Activated naive CD4-positive, alpha-beta T cell treated with anti-CD3 and anti-CD28 coated beads, Interleukin-2, amount 50 U/mL, for 24 hours (primary cell): Measurements from ENCODE around the gene LMAN1.

Source experiments
- H3K27ac Mint-ChIP-seq: one replicate; pipeline ENCODE4 v1.8.0; 2021; ENCODE audit warnings: mild to moderate bottlenecking, mixed read lengths
- H3K27me3 Mint-ChIP-seq: one replicate; pipeline ENCODE4 v1.8.0; 2021; ENCODE audit warnings: mixed read lengths
- H3K36me3 Mint-ChIP-seq: one replicate; pipeline ENCODE4 v1.8.0; 2021; ENCODE audit warnings: mixed read lengths
- H3K4me1 Mint-ChIP-seq: one replicate; pipeline ENCODE4 v1.8.0; 2021; ENCODE audit warnings: mixed read lengths
- H3K4me3 Mint-ChIP-seq: one replicate; pipeline ENCODE4 v1.8.0; 2021; ENCODE audit warnings: mild to moderate bottlenecking, mixed read lengths
- H3K9me3 Mint-ChIP-seq: one replicate; pipeline ENCODE4 v1.8.0; 2021; ENCODE audit warnings: mixed read lengths

The LMAN1 gene

DNA sequence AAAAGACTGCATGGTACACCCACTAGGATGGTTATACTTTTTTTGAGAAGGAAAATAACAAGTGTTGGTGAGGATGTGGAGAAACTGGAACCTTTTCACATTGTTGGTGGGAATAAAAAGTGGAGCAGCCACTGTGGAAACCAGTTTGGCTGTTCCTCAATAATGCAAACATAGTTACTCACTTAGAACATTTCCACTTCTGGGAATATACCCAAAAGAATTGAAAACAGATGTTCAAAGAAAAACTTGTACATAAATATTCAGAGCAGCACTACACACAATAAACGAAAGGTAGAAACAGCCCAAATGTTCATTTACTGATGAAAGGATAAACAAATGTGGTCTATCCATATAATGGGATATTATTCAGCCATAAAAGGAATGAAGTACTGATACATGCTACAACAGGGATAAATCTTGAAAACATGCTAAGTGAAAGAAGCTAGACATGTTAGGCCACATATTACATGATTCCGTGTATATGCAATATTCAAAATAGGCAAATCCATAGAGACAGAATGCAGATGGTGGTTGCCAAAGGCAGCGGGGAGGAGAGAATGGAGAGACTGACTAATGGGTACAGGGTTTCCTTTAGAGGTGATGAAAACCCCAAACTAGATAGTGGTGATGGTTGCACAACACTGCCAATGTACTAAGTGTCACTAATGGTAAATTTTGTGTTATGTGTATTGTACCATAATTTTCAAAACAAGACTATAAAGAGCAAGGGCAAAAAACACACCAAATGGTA, 20.9 kb upstream of the LMAN1 start:
- no peaks in the 10 kb centered on the region for H3K36me3 Mint-ChIP-seq
- no peak overlapping the region for H3K4me3 Mint-ChIP-seq
- H3K4me1 Mint-ChIP-seq = peaks cover 5% of the 10 kb centered on the region
- H3K27ac Mint-ChIP-seq = no peak overlapping the region
- no peaks in the 10 kb centered on the region for H3K9me3 Mint-ChIP-seq
- peaks cover 8% of the 10 kb centered on the region for H3K27me3 Mint-ChIP-seq

DNA sequence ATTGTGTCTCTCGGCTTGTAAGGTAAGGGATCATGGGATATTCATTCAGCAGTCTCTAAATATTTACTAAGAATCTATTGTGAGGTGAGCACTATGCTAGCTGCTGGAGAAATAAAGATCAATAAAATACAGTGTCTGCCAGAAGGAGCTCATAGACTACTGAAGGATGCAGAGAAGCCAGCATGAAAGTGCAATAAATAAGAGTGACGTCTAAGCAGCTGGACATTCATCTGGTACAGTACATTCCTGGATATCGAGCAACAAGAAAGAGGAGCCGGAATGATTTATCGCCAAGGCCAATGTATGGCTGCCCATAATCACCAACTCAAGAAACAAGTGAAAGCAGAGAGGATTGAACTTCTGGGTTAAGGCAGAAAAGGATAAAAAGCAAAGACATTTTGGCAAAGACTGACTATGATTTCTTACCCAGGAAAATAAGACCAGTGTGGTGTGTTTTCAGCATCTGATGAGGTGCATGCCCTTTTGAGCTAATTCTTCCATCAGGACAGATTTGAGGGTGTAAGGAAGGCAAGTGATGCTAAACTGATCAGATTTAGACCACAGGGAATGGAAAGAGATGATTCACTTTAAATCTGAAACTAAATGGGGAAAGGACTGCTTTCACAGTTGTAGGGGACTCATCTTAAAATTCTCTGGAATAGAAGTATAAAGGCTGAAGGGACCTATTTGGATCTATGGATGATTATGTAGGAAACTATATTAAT, 18.7 kb upstream of the LMAN1 start:
- Mint-ChIP-seq H3K27me3 (peaks cover 9% of the 10 kb centered on the region), H3K27ac (no peak overlapping the region), H3K4me3 (no peak overlapping the region), H3K9me3 (no peaks in the 10 kb centered on the region), H3K36me3 (no peaks in the 10 kb centered on the region), H3K4me1 (peaks cover 5% of the 10 kb centered on the region)

DNA sequence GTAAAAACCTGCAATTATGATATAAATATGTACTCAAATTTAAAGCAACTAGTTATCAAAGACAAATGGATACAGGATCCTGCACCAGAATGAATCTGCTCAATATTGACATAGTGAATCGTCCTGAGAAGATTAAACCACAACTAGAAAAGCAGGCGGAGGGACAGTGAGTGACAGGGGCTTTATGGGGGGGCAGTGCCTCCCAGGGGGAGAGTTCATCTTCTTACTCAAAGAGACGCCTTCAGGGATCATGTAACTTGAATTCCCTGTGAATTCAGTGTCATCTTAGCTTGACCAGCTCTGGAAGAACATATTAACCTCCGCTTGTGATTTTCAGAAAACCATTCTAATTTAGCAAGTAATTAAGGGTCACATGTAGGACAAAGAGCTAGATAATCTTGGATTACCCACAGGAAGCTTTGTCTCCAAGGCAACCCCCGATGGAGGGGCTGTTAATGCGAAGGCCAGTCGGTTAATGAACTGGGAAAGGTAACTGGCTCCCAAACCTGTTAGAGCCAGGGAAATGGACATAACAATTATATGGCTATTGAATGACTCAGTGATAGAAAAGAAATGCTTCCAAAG, 17.4 kb upstream of the LMAN1 start:
- Mint-ChIP-seq H3K27ac (no peak overlapping the region), H3K36me3 (no peaks in the 10 kb centered on the region), H3K4me1 (peaks cover 5% of the 10 kb centered on the region), H3K4me3 (no peak overlapping the region), H3K27me3 (peaks cover 15% of the 10 kb centered on the region), H3K9me3 (no peaks in the 10 kb centered on the region)

DNA sequence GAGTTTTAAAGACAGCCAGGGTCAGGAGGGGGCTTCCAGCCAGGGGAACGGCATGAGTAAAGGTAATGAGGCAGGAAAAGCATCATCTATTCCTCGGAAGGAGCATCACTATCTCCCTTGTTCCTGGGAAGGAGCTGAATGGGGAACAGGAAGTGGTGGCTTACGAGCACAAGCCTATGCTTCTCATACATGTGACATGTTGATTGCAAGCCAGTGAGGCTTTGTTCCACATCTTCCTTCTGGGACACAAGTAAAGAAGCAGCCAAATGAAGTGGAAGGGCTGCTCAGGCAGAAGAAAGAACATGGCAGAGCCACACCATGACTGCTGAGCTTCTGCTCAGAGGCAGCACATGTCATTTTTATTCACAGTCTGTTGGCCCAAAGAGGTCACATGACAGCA, 15.1 kb upstream of the LMAN1 start:
- H3K4me1 Mint-ChIP-seq = peaks cover 5% of the 10 kb centered on the region
- no peaks in the 10 kb centered on the region for H3K36me3 Mint-ChIP-seq
- no peak overlapping the region for H3K27ac Mint-ChIP-seq
- H3K27me3 Mint-ChIP-seq = peaks cover 15% of the 10 kb centered on the region
- no peaks in the 10 kb centered on the region for H3K9me3 Mint-ChIP-seq
- H3K4me3 Mint-ChIP-seq = no peak overlapping the region

DNA sequence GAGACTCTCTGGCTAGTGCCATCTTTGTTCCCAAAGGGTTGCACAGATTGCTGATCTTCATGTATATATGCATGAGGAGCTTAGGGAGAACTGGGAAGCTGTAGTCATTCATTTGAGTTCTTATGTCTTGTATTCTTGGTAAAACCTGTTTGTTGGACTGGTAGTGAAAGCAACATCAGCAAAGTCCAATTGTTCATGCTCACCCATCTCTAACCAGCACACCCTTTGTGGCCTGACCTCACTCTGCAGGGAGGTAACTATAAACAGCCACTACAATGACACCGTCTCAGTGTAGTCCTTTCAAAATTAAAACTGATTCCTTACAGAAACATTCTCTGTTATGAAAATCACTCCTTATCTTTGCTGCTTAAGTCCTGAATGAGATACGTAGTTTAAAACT, 13.9 kb upstream of the LMAN1 start:
- peaks cover 15% of the 10 kb centered on the region for H3K27me3 Mint-ChIP-seq
- H3K36me3 Mint-ChIP-seq = no peaks in the 10 kb centered on the region
- H3K4me1 Mint-ChIP-seq = peaks cover 5% of the 10 kb centered on the region
- H3K27ac Mint-ChIP-seq = no peak overlapping the region
- H3K9me3 Mint-ChIP-seq = no peaks in the 10 kb centered on the region
- H3K4me3 Mint-ChIP-seq = no peak overlapping the region

DNA sequence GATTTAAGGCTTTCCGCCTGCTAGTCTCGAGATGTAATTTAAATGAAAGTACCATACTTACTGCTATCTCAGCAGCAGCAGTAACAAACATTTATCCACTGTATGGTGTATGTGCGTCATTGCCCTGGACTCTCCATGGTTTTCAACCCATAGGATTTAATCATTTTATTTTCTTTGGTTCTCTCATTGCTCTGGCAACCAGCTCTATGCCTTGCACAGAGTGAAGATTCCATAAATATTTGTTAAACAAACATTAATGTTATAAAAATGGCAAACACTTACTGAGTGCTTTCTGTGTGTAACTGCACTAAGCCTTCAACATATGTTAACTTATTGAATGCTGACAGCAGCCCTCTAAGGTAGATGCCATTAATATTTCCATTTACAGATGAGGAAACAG, 1.3 kb upstream of the LMAN1 start:
- H3K9me3 Mint-ChIP-seq = no peaks in the 10 kb centered on the region
- H3K27me3 Mint-ChIP-seq = no peaks in the 10 kb centered on the region
- peak overlapping the region; percentile 79 for H3K4me3 Mint-ChIP-seq
- peaks cover 37% of the 10 kb centered on the region for H3K4me1 Mint-ChIP-seq
- no peak overlapping the region for H3K27ac Mint-ChIP-seq
- peaks cover 1% of the 10 kb centered on the region for H3K36me3 Mint-ChIP-seq

DNA sequence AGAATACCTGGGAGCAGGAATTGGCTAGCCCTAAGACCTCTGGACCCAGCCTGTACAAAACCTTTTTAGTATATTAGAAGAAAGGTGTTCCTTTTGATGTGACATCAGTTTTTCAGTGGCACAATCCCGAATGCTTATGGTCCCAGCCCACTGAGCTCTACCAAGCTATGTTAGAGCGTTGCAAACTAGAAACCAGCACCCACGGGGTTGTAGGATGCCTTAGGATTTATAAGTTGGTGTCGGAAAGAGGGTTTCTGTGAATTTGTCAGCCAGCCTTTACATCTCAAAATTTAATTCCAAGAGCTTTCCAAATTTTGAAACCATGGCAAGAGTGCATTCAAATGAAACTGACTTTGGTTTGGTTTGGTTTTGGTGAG, 499 bp upstream of the LMAN1 start:
- Mint-ChIP-seq H3K4me1 (peaks cover 40% of the 10 kb centered on the region), H3K27me3 (no peaks in the 10 kb centered on the region), H3K9me3 (no peaks in the 10 kb centered on the region), H3K27ac (no peak overlapping the region), H3K36me3 (peaks cover 3% of the 10 kb centered on the region), H3K4me3 (peak overlapping the region; percentile 79)

DNA sequence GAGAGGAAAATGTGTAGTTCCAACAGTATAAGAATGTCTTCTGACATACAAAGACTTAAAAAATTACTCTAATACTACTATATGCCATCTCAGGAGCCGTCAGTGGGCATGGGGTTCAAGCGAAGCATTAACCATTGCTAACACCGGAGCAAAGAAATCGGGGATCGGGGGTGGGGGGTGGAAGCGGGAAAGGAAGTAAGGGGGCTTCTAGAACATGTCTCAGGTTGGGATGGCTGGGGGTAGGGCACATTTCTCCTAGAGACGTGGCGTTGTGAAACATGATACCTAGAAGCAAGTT, 702 bp downstream of the LMAN1 start:
- Mint-ChIP-seq H3K9me3 (no peaks in the 10 kb centered on the region), H3K4me1 (peaks cover 41% of the 10 kb centered on the region), H3K4me3 (peak overlapping the region; percentile 94), H3K27ac (peak overlapping the region; percentile 98), H3K27me3 (no peaks in the 10 kb centered on the region), H3K36me3 (peaks cover 5% of the 10 kb centered on the region)

DNA sequence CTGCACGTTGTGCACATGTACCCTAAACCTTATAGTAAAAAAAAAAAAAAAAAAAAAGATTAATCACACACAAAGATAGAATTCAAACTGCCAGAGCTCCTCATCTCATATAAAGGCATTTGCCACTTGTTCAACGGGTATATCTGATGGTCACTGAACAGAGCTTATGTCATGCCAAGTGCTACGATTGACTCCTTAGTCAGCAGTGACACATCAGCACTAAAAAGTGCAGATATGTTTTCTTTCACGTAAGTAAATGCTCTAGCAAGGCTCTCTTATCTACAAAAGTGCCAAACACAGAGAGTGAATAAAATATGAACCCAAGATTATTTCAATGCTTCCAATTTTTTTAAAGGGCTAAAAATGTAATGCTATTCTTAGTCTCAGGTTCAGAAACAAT, 1.1 kb downstream of the LMAN1 start:
- Mint-ChIP-seq H3K4me1 (peaks cover 46% of the 10 kb centered on the region), H3K4me3 (peak overlapping the region; percentile 94), H3K9me3 (no peaks in the 10 kb centered on the region), H3K36me3 (peaks cover 9% of the 10 kb centered on the region), H3K27ac (peak overlapping the region; percentile 98), H3K27me3 (no peaks in the 10 kb centered on the region)

DNA sequence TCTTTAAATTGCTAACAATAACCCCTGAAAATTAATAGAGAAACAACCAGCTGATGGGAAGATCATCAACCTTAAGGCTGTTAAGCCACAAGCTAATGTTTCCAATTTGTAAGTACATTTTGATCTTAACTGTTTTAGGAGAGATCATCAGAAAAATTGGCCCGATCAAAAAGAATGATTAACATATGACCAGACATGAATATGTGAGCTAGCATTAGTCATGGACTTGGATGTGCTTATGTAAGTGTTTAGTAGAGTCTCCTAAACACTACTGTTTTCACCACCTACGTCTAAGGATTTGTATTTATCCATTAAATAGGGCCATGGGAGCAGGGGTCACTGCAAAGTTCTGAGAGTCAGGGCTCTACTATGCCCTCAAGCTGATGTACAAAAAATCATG, 4.3 kb downstream of the LMAN1 start:
- H3K27me3 Mint-ChIP-seq = no peaks in the 10 kb centered on the region
- H3K4me3 Mint-ChIP-seq = no peak overlapping the region
- no peaks in the 10 kb centered on the region for H3K9me3 Mint-ChIP-seq
- H3K36me3 Mint-ChIP-seq = peaks cover 25% of the 10 kb centered on the region
- H3K4me1 Mint-ChIP-seq = peaks cover 48% of the 10 kb centered on the region
- no peak overlapping the region for H3K27ac Mint-ChIP-seq

DNA sequence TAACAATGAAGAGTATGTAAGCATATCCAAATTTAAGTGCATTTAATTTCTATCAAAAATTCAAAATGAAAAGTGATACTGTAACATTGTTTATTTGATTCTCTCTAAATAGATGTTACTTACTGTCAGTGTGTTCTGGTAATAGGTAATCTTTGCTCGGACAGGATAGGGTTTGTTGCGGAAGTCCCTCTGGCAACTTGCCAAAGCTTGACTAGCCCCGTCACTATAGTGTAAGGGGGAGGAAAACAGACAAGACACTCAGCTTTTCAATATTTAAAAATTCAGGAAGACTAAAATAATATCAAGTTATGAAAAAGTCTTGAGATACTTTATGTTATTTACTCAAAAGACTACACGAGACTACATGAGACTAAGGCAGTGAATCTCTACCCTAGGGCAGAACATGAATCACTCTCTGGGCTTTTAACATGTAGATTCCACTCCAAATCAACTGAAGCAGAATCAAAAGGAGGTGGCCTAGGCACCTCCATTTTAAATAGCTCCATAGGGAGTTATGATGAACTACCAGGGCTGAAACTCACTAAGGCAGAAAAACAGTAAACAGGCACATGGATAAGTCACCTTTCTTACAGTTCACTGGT, 5.9 kb downstream of the LMAN1 start:
- H3K9me3 Mint-ChIP-seq = no peaks in the 10 kb centered on the region
- H3K4me3 Mint-ChIP-seq = no peak overlapping the region
- H3K4me1 Mint-ChIP-seq = peaks cover 43% of the 10 kb centered on the region
- H3K36me3 Mint-ChIP-seq = peaks cover 38% of the 10 kb centered on the region
- no peaks in the 10 kb centered on the region for H3K27me3 Mint-ChIP-seq
- peak overlapping the region; percentile 46 for H3K27ac Mint-ChIP-seq

DNA sequence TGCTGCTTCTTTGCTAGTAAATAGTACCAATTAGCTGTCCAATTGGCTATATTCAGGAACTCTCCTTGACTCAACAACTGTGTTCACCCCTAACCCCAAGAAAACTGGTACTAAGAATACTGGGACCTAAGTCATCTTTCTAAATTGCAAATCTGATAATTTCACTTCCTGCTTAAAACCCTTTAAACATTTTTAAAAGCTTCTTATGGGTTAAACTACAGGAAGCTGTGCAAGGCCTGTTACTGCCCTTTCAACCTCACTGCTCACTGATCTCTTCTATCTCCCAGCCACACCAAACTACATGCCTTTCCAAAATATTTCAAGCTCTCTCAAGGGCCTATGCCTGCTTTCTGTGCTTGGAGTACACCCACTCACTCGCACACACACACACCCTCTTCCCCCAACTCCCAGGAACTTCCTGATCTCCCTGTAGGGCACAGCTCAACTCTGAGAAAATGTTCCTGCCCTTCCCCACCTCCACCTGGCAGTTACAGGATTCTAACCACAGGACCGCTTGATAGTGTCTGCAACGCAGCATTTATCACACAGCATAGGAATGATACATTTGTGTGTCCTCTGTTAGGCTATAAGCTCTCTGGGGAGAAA, 6.7 kb downstream of the LMAN1 start:
- no peak overlapping the region for H3K4me3 Mint-ChIP-seq

DNA sequence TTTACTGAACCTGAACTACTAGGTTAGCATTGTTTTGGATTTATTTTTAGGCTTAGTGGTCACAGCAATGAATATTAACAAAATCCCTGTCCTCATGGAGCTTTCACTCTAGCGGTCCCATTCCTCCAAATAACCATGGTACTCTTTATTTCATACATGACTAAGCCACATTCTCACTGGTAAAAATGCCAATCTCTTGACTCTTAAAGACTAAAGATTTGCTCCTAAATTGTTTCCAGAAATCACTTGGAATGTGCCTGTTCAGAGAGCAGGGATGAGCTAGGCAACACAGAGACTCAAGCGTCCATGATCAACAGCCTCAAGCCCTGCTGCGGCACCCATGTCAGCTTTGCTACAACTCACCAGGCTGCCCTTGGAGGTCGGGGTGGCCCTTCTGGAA, 13.5 kb downstream of the LMAN1 start:
- Mint-ChIP-seq H3K4me1 (peaks cover 44% of the 10 kb centered on the region), H3K27ac (no peak overlapping the region), H3K27me3 (no peaks in the 10 kb centered on the region), H3K4me3 (no peak overlapping the region), H3K9me3 (peaks cover 28% of the 10 kb centered on the region), H3K36me3 (peaks cover 72% of the 10 kb centered on the region)

More for the DNA sequence above, 6.7 kb downstream of the LMAN1 start:
- Mint-ChIP-seq H3K27me3 (no peaks in the 10 kb centered on the region), H3K36me3 (peaks cover 43% of the 10 kb centered on the region), H3K4me1 (peaks cover 35% of the 10 kb centered on the region), H3K9me3 (no peaks in the 10 kb centered on the region), H3K27ac (peak overlapping the region; percentile 38)

DNA sequence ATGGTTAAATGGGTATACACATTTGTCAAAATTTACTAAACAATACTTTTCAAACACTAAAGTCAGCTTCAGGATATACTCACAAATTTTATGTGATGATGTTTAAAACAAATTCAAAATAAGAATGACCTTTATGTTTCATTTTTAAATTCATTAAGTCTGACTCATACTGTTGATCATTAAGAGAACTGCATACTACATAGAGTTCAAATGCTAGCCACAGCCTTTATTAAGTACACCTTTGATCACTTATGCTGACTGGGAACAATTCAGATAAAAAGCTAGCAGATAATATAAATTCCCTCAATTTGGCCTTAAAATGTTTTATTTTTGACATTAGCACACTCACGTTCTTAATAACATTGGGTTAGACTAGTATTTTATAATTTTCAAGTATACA, 14.1 kb downstream of the LMAN1 start:
- peaks cover 50% of the 10 kb centered on the region for H3K4me1 Mint-ChIP-seq
- H3K9me3 Mint-ChIP-seq = peaks cover 29% of the 10 kb centered on the region
- no peak overlapping the region for H3K27ac Mint-ChIP-seq
- peaks cover 76% of the 10 kb centered on the region for H3K36me3 Mint-ChIP-seq
- no peak overlapping the region for H3K4me3 Mint-ChIP-seq
- no peaks in the 10 kb centered on the region for H3K27me3 Mint-ChIP-seq

DNA sequence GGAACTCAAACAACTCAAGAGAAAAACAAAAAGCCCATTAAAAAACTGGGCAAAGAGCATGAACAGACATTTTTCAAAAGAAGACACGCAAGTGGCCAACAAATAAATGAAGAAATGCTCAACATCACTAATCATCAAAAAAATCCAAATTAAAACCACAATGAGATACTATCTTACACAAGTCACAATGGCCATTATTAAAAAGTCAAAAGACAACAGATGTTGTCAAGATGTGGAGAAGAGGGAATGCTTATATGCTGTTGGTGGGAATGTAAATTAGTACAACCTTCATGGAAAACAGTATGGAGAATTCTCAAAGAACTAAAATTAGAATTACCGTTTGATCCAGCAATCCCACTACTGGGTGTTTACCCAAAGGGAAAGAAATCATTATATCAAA, 15.1 kb downstream of the LMAN1 start:
- peaks cover 50% of the 10 kb centered on the region for H3K4me1 Mint-ChIP-seq
- no peak overlapping the region for H3K27ac Mint-ChIP-seq
- peaks cover 75% of the 10 kb centered on the region for H3K36me3 Mint-ChIP-seq
- no peak overlapping the region for H3K4me3 Mint-ChIP-seq
- H3K9me3 Mint-ChIP-seq = peaks cover 29% of the 10 kb centered on the region
- no peaks in the 10 kb centered on the region for H3K27me3 Mint-ChIP-seq

DNA sequence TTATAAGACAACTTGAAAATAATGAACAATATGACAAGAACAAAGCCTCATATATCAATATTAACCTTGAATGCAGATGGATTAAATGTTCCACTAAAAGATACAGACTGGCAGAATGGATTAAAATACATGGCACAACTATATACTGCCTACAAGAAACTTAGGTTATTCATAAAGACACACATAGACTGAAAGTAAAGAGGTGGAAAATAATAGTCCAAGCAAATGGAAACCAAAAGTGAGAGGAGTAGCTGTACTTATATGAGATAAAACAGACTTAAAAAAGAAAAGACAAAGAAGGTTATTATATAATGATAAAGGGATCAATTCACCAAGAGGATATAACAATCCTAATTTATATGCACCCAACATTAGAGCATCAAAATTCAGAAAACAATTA, 18.2 kb downstream of the LMAN1 start:
- peak overlapping the region; percentile 73 for H3K27ac Mint-ChIP-seq
- peaks cover 50% of the 10 kb centered on the region for H3K4me1 Mint-ChIP-seq
- H3K9me3 Mint-ChIP-seq = peaks cover 29% of the 10 kb centered on the region
- peaks cover 77% of the 10 kb centered on the region for H3K36me3 Mint-ChIP-seq
- H3K27me3 Mint-ChIP-seq = no peaks in the 10 kb centered on the region
- peak overlapping the region; percentile 53 for H3K4me3 Mint-ChIP-seq
